Measurements from ENCODE around the gene SDHA.

SDHA gene

DNA sequence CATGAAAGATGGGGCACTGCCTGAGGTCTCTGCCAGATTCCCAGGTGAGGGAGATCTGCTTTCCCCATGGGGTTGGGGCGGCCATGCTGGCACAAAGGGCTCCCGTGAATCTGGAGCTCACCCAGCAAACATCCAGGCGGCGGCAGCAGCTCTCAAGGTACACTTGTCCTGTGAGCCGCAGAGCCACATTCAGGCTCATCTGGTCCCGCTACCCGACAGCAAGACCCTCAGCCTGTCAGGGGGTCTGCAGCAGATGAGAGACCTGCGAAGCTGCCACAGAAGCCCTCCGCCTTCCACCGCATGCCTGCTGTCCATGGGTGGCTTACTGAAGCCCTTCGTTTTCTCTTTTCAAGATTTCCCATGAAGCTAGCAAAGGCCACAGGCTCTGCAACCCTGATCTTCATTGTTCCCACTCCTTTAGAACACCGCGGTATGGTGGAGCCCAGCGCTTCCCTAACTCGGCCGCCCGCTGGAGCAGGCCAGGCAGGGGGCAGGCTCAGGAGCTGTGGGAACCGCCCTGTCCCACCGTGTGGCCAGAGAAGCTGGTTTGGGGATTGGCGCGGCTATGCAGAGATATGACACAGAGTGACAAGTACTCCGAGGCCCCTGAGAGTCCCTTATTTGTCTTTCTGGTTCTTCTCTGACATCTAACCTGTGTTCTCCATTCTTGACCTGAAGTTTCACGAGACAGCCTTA is 18.0 kb upstream of the SDHA start:
- TF ChIP-seq, protein P1, sequence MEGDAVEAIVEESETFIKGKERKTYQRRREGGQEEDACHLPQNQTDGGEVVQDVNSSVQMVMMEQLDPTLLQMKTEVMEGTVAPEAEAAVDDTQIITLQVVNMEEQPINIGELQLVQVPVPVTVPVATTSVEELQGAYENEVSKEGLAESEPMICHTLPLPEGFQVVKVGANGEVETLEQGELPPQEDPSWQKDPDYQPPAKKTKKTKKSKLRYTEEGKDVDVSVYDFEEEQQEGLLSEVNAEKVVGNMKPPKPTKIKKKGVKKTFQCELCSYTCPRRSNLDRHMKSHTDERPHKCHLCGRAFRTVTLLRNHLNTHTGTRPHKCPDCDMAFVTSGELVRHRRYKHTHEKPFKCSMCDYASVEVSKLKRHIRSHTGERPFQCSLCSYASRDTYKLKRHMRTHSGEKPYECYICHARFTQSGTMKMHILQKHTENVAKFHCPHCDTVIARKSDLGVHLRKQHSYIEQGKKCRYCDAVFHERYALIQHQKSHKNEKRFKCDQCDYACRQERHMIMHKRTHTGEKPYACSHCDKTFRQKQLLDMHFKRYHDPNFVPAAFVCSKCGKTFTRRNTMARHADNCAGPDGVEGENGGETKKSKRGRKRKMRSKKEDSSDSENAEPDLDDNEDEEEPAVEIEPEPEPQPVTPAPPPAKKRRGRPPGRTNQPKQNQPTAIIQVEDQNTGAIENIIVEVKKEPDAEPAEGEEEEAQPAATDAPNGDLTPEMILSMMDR (IDR thresholded peaks at IDR 0.05; ENCODE audit: extremely low read depth, missing control alignments), result no peak
- DNase-seq (ENCODE audit: low spot score), result no peak

DNA sequence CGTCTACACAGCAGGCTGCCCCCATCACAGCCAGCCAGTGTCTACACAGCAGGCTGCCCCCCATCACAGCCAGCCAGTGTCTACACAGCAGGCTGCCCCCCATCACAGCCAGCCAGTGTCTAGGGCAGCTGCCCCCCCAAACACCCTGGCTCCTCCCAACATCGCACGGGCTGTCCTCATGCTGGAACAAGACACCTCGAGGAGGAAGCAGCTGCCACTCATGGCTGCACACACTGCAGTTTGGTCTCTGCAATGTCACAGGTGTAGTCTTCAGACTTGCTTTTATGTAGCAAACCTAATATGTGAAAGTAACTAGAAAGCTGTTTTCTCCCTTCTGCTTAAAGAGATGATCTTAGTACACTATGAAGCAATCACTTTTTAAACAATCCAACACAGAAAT is 17.1 kb upstream of the SDHA start:
- DNase-seq (ENCODE audit: low spot score), result no peak
- TF ChIP-seq, protein P1 (IDR thresholded peaks at IDR 0.05; ENCODE audit: extremely low read depth, missing control alignments), result no peak

DNA sequence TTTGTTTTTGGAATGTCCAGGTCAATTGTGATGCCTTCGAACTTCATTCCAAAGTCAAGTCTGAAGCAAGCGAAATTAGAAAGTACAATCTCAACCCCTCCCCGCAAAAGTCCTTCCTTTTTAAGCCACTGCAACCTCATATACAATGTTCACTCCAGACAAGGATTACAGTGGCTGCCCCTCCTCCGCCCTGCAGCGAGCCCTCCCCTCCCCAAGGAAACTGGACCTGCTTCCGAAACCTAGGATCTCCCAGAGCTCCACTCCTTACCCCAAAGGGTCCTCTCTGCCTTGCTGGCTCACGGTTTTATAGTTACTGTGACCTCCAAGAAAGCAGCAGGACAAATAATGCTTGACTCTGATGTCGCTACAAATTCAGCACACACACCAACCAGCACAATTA is 16.4 kb upstream of the SDHA start:
- DNase-seq (ENCODE audit: low spot score), result no peak
- TF ChIP-seq, protein P1 (IDR thresholded peaks at IDR 0.05; ENCODE audit: extremely low read depth, missing control alignments), result no peak

DNA sequence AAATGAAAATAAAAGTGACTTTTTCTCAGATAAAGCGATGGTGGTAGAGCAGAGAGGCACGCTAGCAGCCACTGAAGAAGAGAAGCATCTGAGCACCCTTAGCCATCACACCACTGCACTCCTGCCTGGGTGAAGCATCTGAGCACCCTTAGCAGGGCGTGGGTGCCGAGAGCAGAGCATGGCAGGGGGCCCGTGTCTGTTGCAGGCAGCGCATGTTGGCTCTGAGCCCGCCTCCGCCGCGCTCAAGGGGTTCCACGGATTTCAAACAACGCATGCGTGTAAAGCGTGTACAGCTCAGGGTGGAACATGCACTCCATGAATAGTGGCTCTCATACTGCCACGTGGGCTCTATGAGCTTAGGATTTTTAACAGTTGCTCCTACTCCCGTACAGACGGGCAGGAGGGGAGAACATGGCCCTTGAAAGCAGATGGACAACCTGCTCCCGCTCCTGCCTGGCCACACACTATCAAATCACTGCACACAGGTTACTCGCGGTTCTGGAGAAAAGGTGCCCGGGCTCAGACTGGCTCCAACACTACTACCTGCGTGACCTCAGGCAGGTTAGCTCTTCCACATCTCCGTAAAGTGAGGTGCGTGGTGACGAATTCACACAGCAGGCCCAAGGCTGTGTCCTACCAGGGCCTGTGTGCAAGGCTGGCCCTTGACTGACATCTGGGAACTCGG is 14.7 kb upstream of the SDHA start:
- TF ChIP-seq, protein P1 (IDR thresholded peaks at IDR 0.05; ENCODE audit: extremely low read depth, missing control alignments), result no peak

DNA sequence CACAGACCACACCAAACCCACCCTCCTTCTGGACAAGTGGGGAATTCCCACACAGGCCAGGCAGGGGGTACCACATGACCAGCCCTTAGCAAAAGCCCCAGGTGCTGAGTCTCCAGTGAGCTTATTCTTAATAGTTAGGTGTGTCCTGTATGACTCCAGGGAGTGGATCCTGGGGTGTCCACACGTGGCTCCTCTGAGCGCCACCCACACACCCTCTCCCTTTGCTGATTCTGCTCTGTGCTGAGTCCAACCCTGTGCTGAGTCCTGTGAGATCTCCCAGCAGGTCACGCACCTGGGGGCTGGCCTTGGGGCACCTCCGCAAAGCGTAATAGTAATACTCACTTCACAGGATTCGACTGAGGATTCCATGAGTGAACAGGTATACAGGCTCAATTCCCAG is 14.1 kb upstream of the SDHA start:
- TF ChIP-seq, protein P1 (IDR thresholded peaks at IDR 0.05; ENCODE audit: extremely low read depth, missing control alignments), result no peak
- DNase-seq (ENCODE audit: low spot score), result no peak

More for the DNA sequence above, 14.7 kb upstream of the SDHA start:
- no peak for DNase-seq (ENCODE audit: low spot score)

DNA sequence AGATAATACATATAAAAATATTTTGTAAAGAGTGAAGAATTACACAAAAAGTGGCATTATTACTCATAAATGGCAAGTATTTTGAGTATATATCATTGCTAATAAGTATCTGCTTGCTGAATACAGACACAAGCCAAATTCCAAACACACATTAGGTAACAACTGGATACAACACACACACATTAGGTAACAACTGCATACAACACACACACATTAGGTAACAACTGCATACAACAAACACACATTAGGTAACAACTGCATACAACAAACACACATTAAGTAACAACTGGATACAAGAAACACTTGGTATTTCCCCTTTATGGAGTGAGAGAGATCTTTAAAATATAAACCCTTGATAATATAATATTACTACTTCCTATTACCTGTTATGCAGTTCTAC is 13.7 kb upstream of the SDHA start:
- DNase-seq (ENCODE audit: low spot score), result no peak
- TF ChIP-seq, protein P1 (IDR thresholded peaks at IDR 0.05; ENCODE audit: extremely low read depth, missing control alignments), result no peak

DNA sequence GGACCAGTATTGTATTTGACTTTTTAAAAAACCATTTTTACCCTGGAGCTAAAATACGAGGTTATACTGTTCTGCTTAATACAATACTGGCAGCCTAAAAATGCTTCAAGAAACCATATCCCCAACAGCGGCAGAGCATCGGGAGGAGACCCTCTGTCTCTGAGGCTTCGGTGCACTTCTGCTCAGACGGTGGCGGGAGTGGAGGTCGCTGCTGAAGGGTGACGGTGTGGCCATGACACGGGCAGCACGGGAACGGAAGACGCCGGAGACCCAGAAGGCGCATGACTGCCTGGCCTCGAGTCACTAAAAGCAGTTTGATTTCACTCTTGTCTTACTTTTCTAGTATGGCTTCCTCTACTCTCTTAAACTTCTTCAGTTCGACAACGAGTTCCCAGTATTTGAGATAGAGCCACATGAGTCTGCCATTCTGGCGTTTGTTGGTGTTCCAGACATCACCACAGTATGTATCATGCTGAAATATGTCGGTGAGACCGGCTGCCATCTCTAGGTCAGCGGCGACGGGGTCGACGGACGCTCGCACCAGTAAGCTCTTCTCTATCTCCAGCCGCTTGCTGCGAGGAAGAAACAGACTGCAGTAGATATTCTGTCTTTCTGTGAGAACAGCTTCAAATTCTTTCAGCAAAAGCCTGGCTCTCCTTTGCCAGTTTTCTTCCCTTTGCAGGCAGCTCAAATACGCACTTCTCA is 13.0 kb upstream of the SDHA start:
- TF ChIP-seq, protein P1 (IDR thresholded peaks at IDR 0.05; ENCODE audit: extremely low read depth, missing control alignments), result no peak
- DNase-seq (ENCODE audit: low spot score), result no peak

Measured in GM20000 (cell line).